Astrocyte (in vitro differentiated cells and primary cell): ENCODE results near the gene PIP4K2C.

Source experiments
- CTCF ChIP-seq: IDR thresholded peaks from 2 replicates; pipeline ENCODE4 v1.5.1; 2011; ENCODE audit warnings: low read depth, mild to moderate bottlenecking, inconsistent platforms, low read length, moderate library complexity; ENCODE audit not compliant: insufficient read depth
- EZH2 ChIP-seq: IDR thresholded peaks from 2 replicates; pipeline ENCODE4 v1.6.1; 2012; ENCODE audit warnings: mild to moderate bottlenecking, low read length, inconsistent platforms; ENCODE audit not compliant: insufficient read depth

- TF ChIP-seq CTCF (no peak), EZH2 (no peak)
Observed at GRCh38 chr12:57584050-57584449, 6.9 kb upstream of the PIP4K2C start.
